ENCODE data around the gene SLC30A3. TPM values are rescaled to one million over a fixed set of nuclear protein-coding genes. Genes with fewer than 3 reads are reported as not detected.

Gene SLC30A3
- total and polyA plus RNA-seq, 7 experiments from 2014 or later = 0.29 to 0.56 TPM; not detected in 5

DNA sequence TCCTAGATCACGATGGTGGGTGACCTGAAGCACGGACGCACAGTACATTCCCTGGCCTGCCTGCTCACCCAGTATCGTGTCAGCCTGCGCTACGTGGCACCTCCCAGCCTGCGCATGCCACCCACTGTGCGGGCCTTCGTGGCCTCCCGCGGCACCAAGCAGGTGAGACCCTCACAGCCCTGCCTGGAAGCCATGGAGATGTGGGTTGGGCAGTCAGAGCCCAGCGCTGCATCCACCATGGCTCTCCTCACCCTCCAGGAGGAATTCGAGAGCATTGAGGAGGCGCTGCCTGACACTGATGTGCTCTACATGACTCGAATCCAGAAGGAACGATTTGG, 20.3 kb downstream of the SLC30A3 start:
- Histone ChIP-seq H3K27ac (ENCODE audit: low read depth, low read length) (peak overlapping the region; percentile 36), H3K36me3 (ENCODE audit: control insufficient read depth in 2 of 3, insufficient read depth in 3 of 3, low read length in 3 of 3) (peaks cover 0 to 71% (median 18%) of the 10 kb centered on the region in 3 experiments), H3K9me3 (ENCODE audit: control insufficient read depth in 2 of 3, low read length in 3 of 3) (no peaks in the 10 kb centered on the region), H3K27me3 (ENCODE audit: control insufficient read depth in 2 of 2, insufficient read depth in 2 of 2, low read length in 2 of 2) (no peaks in the 10 kb centered on the region), H3K4me3 (ENCODE audit: low read length) (no peak overlapping the region), H3K4me1 (ENCODE audit: control insufficient read depth in 2 of 2, insufficient read depth in 2 of 2, low read length in 2 of 2) (no peaks in the 10 kb centered on the region)
- Mint-ChIP-seq H3K4me3 (no peak overlapping the region), H3K36me3 (peaks cover 0 to 36% (median 4%) of the 10 kb centered on the region in 5 donors), H3K27me3 (no peaks in the 10 kb centered on the region), H3K27ac (peak overlapping the region in 2 of 9 donors; percentile 28 to 54), H3K9me3 (no peaks in the 10 kb centered on the region), H3K4me1 (peaks cover 0 to 14% (median 6%) of the 10 kb centered on the region in 7 donors)
- intact Hi-C loops (cut with micrococcal nuclease) = no loop called here
- CTCF ChIA-PET = interaction anchor here (0.6 to 1.4 kb wide), 2 partner anchors 55 to 79 kb away, joined by 3 to 5 read pairs; no protein-coding TSS in a partner anchor
- DNase-seq (no peak), ATAC-seq (no peak)
- POLR2A ChIA-PET = no interaction called here

DNA sequence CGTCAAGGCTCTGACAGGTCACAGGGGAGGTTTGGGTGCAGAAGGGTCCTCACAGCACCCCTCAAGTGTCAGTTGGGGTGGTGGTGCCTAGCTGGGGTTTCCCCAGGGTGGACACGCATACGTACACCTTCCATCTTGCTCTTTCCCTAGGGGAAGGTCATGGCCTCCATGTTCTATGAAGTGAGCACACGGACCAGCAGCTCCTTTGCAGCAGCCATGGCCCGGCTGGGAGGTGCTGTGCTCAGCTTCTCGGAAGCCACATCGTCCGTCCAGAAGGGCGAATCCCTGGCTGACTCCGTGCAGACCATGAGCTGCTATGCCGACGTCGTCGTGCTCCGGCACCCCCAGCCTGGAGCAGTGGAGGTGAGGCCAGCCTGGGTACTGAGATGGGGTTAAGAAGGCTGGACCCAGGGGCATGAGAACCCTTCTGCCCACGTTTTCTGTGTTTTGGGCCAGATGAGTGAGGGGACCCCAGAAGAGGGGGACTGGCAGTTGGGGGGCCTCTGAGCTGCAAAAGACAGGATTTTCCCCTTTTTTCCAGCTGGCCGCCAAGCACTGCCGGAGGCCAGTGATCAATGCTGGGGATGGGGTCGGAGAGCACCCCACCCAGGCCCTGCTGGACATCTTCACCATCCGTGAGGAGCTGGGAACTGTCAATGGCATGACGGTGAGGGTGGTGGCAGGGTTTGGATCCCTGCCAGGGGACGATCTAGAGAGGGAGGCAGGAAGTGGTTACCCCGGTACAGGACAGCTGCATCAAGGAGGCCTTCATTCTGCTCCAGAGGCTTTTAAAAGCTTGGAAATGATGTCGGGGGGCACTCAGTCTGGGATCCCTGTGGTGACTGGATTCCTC, 20.9 kb downstream of the SLC30A3 start:
- peak overlapping the region; percentile 36 for H3K27ac ChIP-seq (ENCODE audit: low read depth, low read length)
- intact Hi-C loops (cut with micrococcal nuclease) = no loop called here
- no peaks in the 10 kb centered on the region for H3K27me3 ChIP-seq (ENCODE audit: control insufficient read depth in 2 of 2, insufficient read depth in 2 of 2, low read length in 2 of 2)
- Mint-ChIP-seq H3K27ac (peak overlapping the region in 4 of 9 donors; percentile 28 to 62 (median 50)), H3K27me3 (no peaks in the 10 kb centered on the region), H3K36me3 (peaks cover 3 to 41% (median 8%) of the 10 kb centered on the region in 5 donors), H3K4me1 (peaks cover 0 to 14% (median 6%) of the 10 kb centered on the region in 7 donors), H3K9me3 (no peaks in the 10 kb centered on the region), H3K4me3 (no peak overlapping the region)
- ATAC-seq = no peak
- peaks cover 0 to 77% (median 22%) of the 10 kb centered on the region in 3 experiments for H3K36me3 ChIP-seq (ENCODE audit: control insufficient read depth in 2 of 3, insufficient read depth in 3 of 3, low read length in 3 of 3)
- H3K4me3 ChIP-seq (ENCODE audit: low read length) = no peak overlapping the region
- ChIA-PET POLR2A (no interaction called here), CTCF (interaction anchor here (0.6 to 1.4 kb wide), 3 partner anchors 37 to 78 kb away, joined by 3 to 5 read pairs (median 4); no protein-coding TSS in a partner anchor)
- H3K9me3 ChIP-seq (ENCODE audit: control insufficient read depth in 2 of 3, low read length in 3 of 3) = no peaks in the 10 kb centered on the region
- peak in 1 of 9 donors; percentile 11 for DNase-seq
- H3K4me1 ChIP-seq (ENCODE audit: control insufficient read depth in 2 of 2, insufficient read depth in 2 of 2, low read length in 2 of 2) = no peaks in the 10 kb centered on the region

DNA sequence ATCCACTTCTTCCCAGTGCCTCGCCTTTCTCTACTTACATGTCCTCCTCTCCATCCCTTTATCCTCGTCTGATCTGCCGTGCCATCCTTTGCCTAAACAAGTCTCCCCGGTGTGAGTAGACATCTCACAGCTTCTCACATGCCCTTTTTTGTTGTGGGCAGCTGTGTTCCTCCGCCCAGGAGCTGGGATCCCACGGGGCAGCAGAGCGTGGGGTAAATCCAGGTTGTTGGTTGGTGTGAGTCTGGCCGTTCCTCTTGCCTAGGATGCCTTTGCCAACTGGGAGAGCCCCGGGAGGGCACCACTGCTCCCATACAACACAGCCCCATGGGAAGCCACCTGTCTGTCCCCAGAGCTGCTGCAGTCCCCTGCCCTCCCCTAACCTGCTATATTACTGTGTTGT, 22.4 kb downstream of the SLC30A3 start:
- ChIA-PET CTCF (interaction anchor here (1.3 kb wide), 1 partner anchor 39 kb away, joined by 4 read pairs; no protein-coding TSS in a partner anchor), POLR2A (no interaction called here)
- H3K9me3 ChIP-seq (ENCODE audit: control insufficient read depth in 2 of 3, low read length in 3 of 3) = no peaks in the 10 kb centered on the region
- Mint-ChIP-seq H3K36me3 (peaks cover 7 to 46% (median 12%) of the 10 kb centered on the region in 5 donors), H3K27me3 (no peaks in the 10 kb centered on the region), H3K4me1 (peaks cover 0 to 14% (median 6%) of the 10 kb centered on the region in 7 donors), H3K4me3 (no peak overlapping the region), H3K9me3 (no peaks in the 10 kb centered on the region), H3K27ac (no peak overlapping the region)
- no peak overlapping the region for H3K27ac ChIP-seq (ENCODE audit: low read depth, low read length)
- intact Hi-C loops (cut with micrococcal nuclease) = no loop called here
- ATAC-seq (no peak), DNase-seq (no peak)
- H3K27me3 ChIP-seq (ENCODE audit: control insufficient read depth in 2 of 2, insufficient read depth in 2 of 2, low read length in 2 of 2) = no peaks in the 10 kb centered on the region
- H3K36me3 ChIP-seq (ENCODE audit: control insufficient read depth in 2 of 3, insufficient read depth in 3 of 3, low read length in 3 of 3) = peaks cover 6 to 93% (median 22%) of the 10 kb centered on the region in 3 experiments
- H3K4me3 ChIP-seq (ENCODE audit: low read length) = no peak overlapping the region
- no peaks in the 10 kb centered on the region for H3K4me1 ChIP-seq (ENCODE audit: control insufficient read depth in 2 of 2, insufficient read depth in 2 of 2, low read length in 2 of 2)

DNA sequence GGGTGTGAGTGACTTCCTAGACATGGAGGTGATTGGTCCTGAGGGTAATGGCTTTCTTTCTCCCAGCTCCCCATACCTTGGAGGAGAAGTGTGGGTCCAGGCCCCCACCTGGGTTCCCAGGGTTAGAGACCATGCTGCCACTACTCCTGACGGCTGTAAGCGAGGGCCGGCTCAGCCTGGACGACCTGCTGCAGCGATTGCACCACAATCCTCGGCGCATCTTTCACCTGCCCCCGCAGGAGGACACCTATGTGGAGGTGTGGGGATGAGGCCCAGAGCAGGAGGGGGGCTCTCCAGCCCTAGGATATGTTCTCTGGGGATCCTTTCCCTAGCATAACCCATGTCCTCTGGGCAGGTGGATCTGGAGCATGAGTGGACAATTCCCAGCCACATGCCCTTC, 23.9 kb downstream of the SLC30A3 start:
- Histone ChIP-seq H3K4me1 (ENCODE audit: control insufficient read depth in 2 of 2, insufficient read depth in 2 of 2, low read length in 2 of 2) (no peaks in the 10 kb centered on the region), H3K4me3 (ENCODE audit: low read length) (no peak overlapping the region), H3K9me3 (ENCODE audit: control insufficient read depth in 2 of 3, low read length in 3 of 3) (no peaks in the 10 kb centered on the region), H3K27me3 (ENCODE audit: control insufficient read depth in 2 of 2, insufficient read depth in 2 of 2, low read length in 2 of 2) (no peaks in the 10 kb centered on the region), H3K27ac (ENCODE audit: low read depth, low read length) (no peak overlapping the region), H3K36me3 (ENCODE audit: control insufficient read depth in 2 of 3, insufficient read depth in 3 of 3, low read length in 3 of 3) (peaks cover 11 to 100% (median 28%) of the 10 kb centered on the region in 3 experiments)
- ChIA-PET CTCF (no interaction called here), POLR2A (no interaction called here)
- Mint-ChIP-seq H3K27ac (peak overlapping the region in 1 of 9 donors; percentile 42), H3K27me3 (no peaks in the 10 kb centered on the region), H3K9me3 (no peaks in the 10 kb centered on the region), H3K4me1 (peaks cover 0 to 14% (median 6%) of the 10 kb centered on the region in 7 donors), H3K4me3 (no peak overlapping the region), H3K36me3 (peaks cover 12 to 52% (median 14%) of the 10 kb centered on the region in 5 donors)
- ATAC-seq (no peak), DNase-seq (no peak)
- intact Hi-C loops (cut with micrococcal nuclease) = no loop called here

DNA sequence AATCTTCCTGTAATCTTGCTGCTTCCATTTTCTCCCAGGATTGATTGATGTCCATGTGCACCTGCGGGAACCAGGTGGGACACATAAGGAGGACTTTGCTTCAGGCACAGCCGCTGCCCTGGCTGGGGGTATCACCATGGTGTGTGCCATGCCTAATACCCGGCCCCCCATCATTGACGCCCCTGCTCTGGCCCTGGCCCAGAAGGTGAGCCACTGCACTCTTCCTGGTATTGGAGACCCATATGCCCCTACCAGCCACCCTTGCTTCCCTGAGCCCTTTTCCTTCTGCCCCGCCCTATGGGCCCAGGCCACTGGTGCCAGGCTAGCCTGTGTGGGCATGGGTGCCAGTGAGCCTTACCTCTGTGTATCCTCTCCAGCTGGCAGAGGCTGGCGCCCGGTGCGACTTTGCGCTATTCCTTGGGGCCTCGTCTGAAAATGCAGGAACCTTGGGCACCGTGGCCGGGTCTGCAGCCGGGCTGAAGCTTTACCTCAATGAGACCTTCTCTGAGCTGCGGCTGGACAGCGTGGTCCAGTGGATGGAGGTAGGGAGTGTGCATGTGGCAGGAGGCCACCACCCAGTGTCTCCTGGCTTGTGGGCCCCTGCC, 25.4 kb downstream of the SLC30A3 start:
- no peak overlapping the region for H3K4me3 ChIP-seq (ENCODE audit: low read length)
- no peak for DNase-seq
- no peaks in the 10 kb centered on the region for H3K9me3 Mint-ChIP-seq
- no peaks in the 10 kb centered on the region for H3K27me3 Mint-ChIP-seq
- POLR2A ChIA-PET = interaction anchor here (0.6 kb wide), 1 partner anchor 142 kb away, joined by 4 read pairs; no protein-coding TSS in a partner anchor
- H3K27ac ChIP-seq (ENCODE audit: low read depth, low read length) = no peak overlapping the region
- peaks cover 22 to 58% (median 25%) of the 10 kb centered on the region in 5 donors for H3K36me3 Mint-ChIP-seq
- no peaks in the 10 kb centered on the region for H3K9me3 ChIP-seq (ENCODE audit: control insufficient read depth in 2 of 3, low read length in 3 of 3)
- no peak for ATAC-seq
- H3K4me3 Mint-ChIP-seq = no peak overlapping the region
- H3K36me3 ChIP-seq (ENCODE audit: control insufficient read depth in 2 of 3, insufficient read depth in 3 of 3, low read length in 3 of 3) = peaks cover 15 to 100% (median 32%) of the 10 kb centered on the region in 3 experiments
- CTCF ChIA-PET = no interaction called here
- peaks cover 0 to 14% (median 6%) of the 10 kb centered on the region in 7 donors for H3K4me1 Mint-ChIP-seq
- H3K27me3 ChIP-seq (ENCODE audit: control insufficient read depth in 2 of 2, insufficient read depth in 2 of 2, low read length in 2 of 2) = no peaks in the 10 kb centered on the region
- no peaks in the 10 kb centered on the region for H3K4me1 ChIP-seq (ENCODE audit: control insufficient read depth in 2 of 2, insufficient read depth in 2 of 2, low read length in 2 of 2)
- intact Hi-C loops (cut with micrococcal nuclease) = no loop called here
- H3K27ac Mint-ChIP-seq = no peak overlapping the region

DNA sequence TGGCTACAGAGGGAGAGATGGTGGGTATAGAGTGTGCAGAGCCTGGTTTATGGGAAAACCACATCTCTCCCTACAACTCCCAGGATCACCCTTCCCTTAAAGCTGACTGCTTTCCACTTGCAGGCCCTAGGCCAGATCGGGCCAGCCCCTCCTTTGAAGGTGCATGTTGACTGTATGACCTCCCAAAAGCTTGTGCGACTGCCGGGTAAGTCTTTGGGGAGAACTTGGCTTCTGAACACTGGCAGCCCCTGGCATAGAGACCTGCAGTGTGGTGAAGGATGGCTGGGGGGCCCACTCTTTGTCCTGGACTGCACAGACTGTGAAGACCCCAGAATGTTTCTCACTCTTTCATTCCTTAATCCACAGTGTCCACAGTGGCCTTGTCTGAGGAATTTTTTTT, 26.2 kb downstream of the SLC30A3 start:
- DNase-seq (no peak), ATAC-seq (no peak)
- Histone ChIP-seq H3K4me3 (ENCODE audit: low read length) (no peak overlapping the region), H3K36me3 (ENCODE audit: control insufficient read depth in 2 of 3, insufficient read depth in 3 of 3, low read length in 3 of 3) (peaks cover 24 to 100% (median 33%) of the 10 kb centered on the region in 3 experiments), H3K9me3 (ENCODE audit: control insufficient read depth in 2 of 3, low read length in 3 of 3) (no peaks in the 10 kb centered on the region), H3K27ac (ENCODE audit: low read depth, low read length) (no peak overlapping the region), H3K27me3 (ENCODE audit: control insufficient read depth in 2 of 2, insufficient read depth in 2 of 2, low read length in 2 of 2) (no peaks in the 10 kb centered on the region), H3K4me1 (ENCODE audit: control insufficient read depth in 2 of 2, insufficient read depth in 2 of 2, low read length in 2 of 2) (no peaks in the 10 kb centered on the region)
- ChIA-PET CTCF (no interaction called here), POLR2A (no interaction called here)
- peaks cover 24 to 56% (median 27%) of the 10 kb centered on the region in 5 donors for H3K36me3 Mint-ChIP-seq
- no peak overlapping the region for H3K27ac Mint-ChIP-seq
- H3K27me3 Mint-ChIP-seq = no peaks in the 10 kb centered on the region
- intact Hi-C loops (cut with micrococcal nuclease) = no loop called here
- H3K4me1 Mint-ChIP-seq = peaks cover 0 to 7% (median 0%) of the 10 kb centered on the region in 7 donors
- no peaks in the 10 kb centered on the region for H3K9me3 Mint-ChIP-seq
- H3K4me3 Mint-ChIP-seq = no peak overlapping the region
